Measurements from ENCODE around the gene SLC8B1. TPM values are rescaled to one million over a fixed set of nuclear protein-coding genes. Genes with fewer than 3 reads are reported as not detected.

SLC8B1 gene
- total RNA-seq, 1 donor from 2014 or later, result 7.1 TPM

DNA sequence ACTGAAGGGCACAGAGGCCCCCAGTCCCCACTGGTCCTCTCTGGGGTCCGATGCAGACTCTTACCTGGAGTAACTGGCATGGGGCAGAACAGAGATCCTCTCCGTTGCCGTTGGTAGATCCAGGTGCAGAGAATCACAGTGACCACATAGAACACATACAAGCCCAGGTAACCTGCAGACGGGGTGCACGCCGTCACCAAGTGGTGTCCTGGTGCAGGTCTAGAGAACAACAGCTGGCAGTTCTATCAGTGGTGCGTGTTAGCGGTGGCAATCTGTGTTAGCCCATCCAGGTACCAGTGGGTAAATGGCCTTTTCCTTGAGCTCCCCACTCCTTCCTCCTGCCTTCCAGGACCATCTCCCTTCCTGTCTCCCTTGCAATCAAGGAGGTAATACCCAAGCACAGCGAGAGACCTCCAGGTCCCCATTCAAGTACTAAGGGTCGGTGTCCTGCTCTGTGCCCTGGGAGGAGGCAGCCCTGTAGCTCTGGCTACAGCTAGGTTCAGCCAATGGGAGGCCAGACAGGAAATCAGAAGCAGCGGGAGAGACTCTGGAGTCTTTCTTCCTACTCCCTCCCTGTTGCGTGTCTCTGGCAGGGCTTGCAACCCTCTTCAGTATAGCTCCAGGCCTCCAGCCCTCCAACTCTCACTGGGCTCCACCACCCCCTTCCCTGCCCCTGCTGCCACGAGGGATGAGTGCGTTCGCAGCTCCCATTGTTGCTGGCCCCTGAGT, 15.8 kb downstream of the SLC8B1 start:
- H3K4me1 Mint-ChIP-seq, result peaks cover 6% of the 10 kb centered on the region
- H3K9me3 Mint-ChIP-seq, result no peaks in the 10 kb centered on the region

DNA sequence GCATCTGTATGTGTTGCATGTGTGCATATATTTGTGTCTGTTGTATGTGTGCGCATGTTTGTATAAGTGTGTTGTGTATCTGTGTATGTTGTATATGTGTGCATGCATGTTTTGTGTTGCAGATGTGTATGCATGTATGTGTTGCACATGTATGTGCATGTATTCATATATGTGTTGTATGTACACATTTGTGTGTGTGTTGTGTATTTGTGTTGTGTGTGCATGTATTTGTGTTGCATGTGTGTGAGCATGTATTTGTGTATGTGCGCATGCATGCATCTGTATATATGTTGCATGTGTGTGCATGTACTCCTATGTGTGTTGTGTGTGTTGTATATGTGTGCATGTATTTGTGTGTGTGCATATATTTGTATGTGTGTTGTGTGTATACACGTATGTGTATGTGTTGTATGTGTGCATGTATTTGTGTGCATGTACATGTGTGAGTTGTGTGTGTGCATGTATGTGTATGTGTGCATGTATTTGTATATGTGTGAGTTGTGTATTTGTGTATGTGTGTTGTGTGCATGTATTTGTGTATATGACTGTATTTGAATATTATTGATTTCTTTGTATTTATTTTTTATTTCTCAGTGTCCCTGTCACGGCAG, 16.8 kb downstream of the SLC8B1 start:
- Mint-ChIP-seq H3K4me3 (no peak overlapping the region), H3K27me3 (ENCODE audit: low read depth) (no peaks in the 10 kb centered on the region), H3K27ac (ENCODE audit: unreplicated experiment) (no peak overlapping the region), H3K36me3 (ENCODE audit: low read depth) (peaks cover 7% of the 10 kb centered on the region), H3K4me1 (peaks cover 7% of the 10 kb centered on the region), H3K9me3 (no peaks in the 10 kb centered on the region)
- TF ChIP-seq, protein P1, sequence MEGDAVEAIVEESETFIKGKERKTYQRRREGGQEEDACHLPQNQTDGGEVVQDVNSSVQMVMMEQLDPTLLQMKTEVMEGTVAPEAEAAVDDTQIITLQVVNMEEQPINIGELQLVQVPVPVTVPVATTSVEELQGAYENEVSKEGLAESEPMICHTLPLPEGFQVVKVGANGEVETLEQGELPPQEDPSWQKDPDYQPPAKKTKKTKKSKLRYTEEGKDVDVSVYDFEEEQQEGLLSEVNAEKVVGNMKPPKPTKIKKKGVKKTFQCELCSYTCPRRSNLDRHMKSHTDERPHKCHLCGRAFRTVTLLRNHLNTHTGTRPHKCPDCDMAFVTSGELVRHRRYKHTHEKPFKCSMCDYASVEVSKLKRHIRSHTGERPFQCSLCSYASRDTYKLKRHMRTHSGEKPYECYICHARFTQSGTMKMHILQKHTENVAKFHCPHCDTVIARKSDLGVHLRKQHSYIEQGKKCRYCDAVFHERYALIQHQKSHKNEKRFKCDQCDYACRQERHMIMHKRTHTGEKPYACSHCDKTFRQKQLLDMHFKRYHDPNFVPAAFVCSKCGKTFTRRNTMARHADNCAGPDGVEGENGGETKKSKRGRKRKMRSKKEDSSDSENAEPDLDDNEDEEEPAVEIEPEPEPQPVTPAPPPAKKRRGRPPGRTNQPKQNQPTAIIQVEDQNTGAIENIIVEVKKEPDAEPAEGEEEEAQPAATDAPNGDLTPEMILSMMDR (conservative IDR thresholded peaks at IDR 0.05), result no peak
- no peak for DNase-seq (ENCODE audit: low read depth, low spot score)

More for the DNA sequence above, 15.8 kb downstream of the SLC8B1 start:
- Mint-ChIP-seq H3K36me3 (ENCODE audit: low read depth) (peaks cover 7% of the 10 kb centered on the region), H3K4me3 (no peak overlapping the region), H3K27ac (ENCODE audit: unreplicated experiment) (no peak overlapping the region), H3K27me3 (ENCODE audit: low read depth) (no peaks in the 10 kb centered on the region)
- TF ChIP-seq, protein P1 (conservative IDR thresholded peaks at IDR 0.05), result no peak
- no peak for DNase-seq (ENCODE audit: low read depth, low spot score)

DNA sequence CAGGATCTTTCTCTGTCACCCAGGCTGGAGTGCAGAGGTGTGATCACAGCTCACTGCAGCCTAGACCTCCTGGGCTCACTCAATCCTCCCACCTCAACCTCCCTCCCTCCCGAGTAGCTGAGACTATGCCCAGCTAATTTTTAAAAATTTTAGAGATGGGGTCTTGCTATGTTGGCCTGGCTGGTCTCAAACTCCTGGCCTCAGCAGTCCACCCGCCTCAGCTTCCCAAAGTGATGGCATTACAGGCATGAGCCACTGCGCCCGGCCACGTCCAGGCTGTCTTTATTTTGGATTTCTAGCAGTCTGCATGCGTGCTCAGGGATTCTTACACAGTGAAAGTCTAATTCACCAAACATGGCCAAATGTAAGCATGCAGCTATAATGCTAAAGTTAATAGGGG, 17.8 kb downstream of the SLC8B1 start:
- Mint-ChIP-seq H3K27ac (ENCODE audit: unreplicated experiment) (no peak overlapping the region), H3K4me1 (peaks cover 7% of the 10 kb centered on the region), H3K4me3 (no peak overlapping the region), H3K9me3 (no peaks in the 10 kb centered on the region), H3K27me3 (ENCODE audit: low read depth) (no peaks in the 10 kb centered on the region), H3K36me3 (ENCODE audit: low read depth) (peaks cover 7% of the 10 kb centered on the region)
- no peak for DNase-seq (ENCODE audit: low read depth, low spot score)
- TF ChIP-seq, protein P1 (conservative IDR thresholded peaks at IDR 0.05), result no peak

DNA sequence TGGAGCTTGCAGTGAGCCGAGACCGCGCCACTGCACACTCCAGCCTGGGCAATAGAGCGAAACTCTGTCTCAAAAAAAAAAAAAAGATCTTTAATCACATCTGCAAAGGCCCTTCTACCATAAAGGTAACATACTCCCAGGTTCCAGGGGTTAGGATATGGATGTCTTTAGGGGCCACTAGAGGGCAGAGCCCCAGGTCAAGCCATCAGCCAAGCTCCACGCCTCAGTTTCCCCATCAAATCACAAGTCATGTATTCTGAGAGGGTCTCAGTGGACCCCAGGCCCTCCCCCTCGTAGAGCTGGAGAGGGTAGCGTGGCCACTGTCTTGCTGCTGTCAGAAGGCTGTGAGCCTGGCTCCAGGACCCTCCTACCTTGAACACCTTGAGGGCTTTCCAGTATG, 18.8 kb downstream of the SLC8B1 start:
- TF ChIP-seq, protein P1 (conservative IDR thresholded peaks at IDR 0.05), result no peak
- H3K9me3 Mint-ChIP-seq, result no peaks in the 10 kb centered on the region
- H3K36me3 Mint-ChIP-seq (ENCODE audit: low read depth), result peaks cover 7% of the 10 kb centered on the region
- no peak overlapping the region for H3K4me3 Mint-ChIP-seq
- no peak overlapping the region for H3K27ac Mint-ChIP-seq (ENCODE audit: unreplicated experiment)
- no peaks in the 10 kb centered on the region for H3K27me3 Mint-ChIP-seq (ENCODE audit: low read depth)
- peaks cover 7% of the 10 kb centered on the region for H3K4me1 Mint-ChIP-seq
- no peak for DNase-seq (ENCODE audit: low read depth, low spot score)

DNA sequence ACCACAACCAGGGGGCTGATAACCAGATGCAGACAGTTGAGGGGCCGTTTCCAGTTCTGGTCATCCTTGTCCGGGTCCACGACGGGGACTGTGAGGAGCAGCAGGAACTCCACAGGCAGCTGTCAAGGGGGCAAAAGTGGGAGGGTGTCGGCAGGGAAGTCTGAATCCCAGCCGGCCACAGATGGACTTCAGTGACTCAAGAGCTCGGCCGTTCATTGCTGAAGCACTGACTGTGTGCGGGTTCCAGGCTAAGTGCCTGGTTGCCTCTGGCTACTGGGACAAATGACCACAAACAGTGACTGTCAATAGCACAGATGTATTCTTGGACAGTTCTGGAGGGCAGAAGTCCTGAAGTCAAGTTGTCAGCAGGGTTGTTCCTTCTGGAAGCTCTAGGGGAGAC, 19.6 kb downstream of the SLC8B1 start:
- DNase-seq (ENCODE audit: low read depth, low spot score), result no peak

More for the DNA sequence above, 19.6 kb downstream of the SLC8B1 start:
- Mint-ChIP-seq H3K4me3 (no peak overlapping the region), H3K4me1 (peaks cover 7% of the 10 kb centered on the region), H3K36me3 (ENCODE audit: low read depth) (peaks cover 10% of the 10 kb centered on the region), H3K27me3 (ENCODE audit: low read depth) (no peaks in the 10 kb centered on the region), H3K9me3 (no peaks in the 10 kb centered on the region), H3K27ac (ENCODE audit: unreplicated experiment) (no peak overlapping the region)
- TF ChIP-seq, protein P1 (conservative IDR thresholded peaks at IDR 0.05), result no peak
